T-helper 1 cell treated with Interleukin-12 subunit alpha and Interleukin-12 subunit beta and Interleukin-4 antibody, amounts not matched to agents 30 ng/mL and 1 ng/mL, for 36 hours (primary cell): Measurements from ENCODE around the gene BRME1. TPM values are rescaled to one million over a fixed set of nuclear protein-coding genes. Genes with fewer than 3 reads are reported as not detected.
"Not testable (repeated sequence)": the region's sequence is repeated elsewhere in the genome, so short reads cannot be mapped to it uniquely, and the experiment has no call there.

ENCODE experiments used
- intact Hi-C: fragments of 100-400 bp; cut with micrococcal nuclease; formaldehyde crosslinking; loops from one replicate; pipeline ENCODE4 v1.15.1; 2024
- total RNA-seq: library from RNA; stranded (reverse); gene quantifications from 2 replicates; pipeline ENCODE4 v1.2.3, GENCODE V29; 2022

The BRME1 gene
- total RNA-seq, 1 donor from 2014 or later = 9.8 TPM

DNA sequence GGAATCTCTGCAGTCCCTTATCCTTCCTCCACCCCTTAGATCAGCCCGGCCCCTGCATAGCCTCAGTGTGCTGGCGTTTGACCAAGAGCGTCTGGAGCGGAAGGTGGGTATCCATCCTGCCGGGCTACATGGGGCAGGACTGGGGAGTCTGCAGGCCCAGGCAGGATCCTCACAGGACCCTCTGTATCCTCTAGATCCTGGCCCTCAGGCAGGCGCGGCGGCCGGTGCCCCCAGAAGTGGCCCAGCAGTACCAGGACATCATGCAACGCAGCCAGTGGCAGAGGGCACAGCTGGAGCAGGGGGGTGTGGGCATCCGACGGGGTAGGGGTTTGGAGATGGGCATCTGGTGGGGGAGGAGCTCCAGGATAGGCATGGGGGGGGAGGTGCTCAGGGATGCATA is 23.4 kb upstream of the BRME1 start:
- intact Hi-C loops = no loop called here

DNA sequence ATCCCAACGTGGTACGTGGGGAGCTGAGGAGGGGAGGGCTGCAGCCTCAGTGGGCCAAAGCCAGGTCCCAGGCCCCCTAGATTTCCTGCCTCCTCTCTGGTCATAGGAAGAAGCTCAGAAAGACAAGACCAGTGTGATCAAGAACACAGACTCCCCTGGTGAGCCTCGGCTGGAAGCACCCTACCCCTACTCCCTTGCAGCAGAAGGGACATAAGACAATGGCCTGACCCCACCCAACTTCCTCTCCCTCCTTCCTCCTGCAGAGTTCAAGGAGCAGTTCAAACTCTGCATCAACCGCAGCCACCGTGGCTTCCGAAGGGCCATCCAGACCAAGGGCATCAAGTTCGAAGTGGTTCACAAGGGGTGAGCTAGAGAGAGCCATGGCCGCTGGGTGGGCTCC is 20.8 kb upstream of the BRME1 start:
- intact Hi-C loops = no loop called here

DNA sequence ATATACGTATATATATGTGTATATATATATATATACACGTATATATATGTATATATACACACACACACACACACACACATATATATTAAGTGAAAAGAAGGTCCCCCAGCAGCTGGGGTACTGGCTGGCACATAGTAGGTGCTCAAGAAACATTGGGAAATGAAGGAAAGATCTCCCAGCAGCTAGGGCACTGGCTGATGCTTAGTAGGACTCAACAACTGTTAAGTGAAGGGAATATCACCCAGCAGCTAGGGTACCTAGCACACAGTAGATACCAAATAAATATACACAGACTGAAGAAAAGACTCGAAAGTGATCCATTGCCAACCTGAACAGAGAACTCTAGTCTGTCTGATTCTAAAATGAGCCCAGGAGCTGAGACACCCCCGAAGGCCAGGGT is 20.1 kb upstream of the BRME1 start:
- intact Hi-C loops = no loop called here

DNA sequence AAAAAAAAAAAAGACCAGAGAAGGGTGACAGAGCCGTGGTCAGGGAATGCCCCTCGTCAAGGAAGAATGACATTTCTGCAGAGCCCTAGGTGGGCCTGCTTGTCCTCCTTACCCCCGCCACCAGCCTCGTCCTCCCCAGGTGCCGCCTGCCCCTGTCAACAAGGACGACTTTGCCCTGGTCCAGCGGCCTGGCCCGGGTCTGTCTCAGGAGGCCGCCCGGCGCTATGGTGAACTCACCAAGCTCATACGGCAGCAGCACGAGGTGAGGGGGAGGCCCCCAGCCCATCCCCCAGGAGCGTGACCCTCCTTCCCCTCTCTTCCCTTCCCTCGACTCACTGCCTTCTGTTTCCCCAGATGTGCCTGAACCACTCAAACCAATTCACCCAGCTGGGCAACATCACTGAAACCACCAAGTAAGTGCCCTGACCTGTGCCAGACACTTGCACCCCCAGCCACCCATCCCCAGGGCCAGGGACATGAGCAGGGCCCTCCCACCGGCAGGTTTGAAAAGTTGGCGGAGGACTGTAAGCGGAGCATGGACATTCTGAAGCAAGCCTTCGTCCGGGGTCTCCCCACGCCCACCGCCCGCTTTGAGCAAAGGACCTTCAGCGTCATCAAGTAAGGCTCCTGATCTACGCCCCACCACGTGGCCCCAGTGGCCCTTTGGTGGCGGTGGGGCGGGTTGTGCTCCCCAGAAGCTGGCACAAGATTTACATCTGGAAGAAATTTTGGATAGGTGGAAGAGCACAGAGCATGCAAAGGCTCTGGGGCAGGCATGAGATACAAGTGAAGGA is 17.5 kb upstream of the BRME1 start:
- intact Hi-C loops = no loop called here

DNA sequence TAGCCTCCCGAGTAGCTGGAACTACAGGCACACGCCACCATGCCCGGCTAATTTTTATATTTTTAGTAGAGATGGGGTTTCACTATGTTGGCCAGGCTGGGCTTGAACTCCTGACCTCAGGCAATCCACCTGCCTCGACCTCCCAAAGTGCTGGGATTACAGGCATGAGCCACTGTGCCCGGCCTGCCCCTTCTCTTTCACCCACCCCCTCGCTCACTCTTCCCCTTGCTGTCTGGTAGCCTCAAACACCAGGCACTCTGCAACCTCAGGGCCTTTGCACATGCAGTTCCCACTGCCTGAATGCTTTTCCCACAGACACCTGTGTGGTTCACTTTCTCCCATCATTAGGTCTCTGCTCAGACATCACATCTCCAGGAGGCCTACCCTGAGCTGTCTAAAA is 16.2 kb upstream of the BRME1 start:
- intact Hi-C loops = not testable (repeated sequence)

DNA sequence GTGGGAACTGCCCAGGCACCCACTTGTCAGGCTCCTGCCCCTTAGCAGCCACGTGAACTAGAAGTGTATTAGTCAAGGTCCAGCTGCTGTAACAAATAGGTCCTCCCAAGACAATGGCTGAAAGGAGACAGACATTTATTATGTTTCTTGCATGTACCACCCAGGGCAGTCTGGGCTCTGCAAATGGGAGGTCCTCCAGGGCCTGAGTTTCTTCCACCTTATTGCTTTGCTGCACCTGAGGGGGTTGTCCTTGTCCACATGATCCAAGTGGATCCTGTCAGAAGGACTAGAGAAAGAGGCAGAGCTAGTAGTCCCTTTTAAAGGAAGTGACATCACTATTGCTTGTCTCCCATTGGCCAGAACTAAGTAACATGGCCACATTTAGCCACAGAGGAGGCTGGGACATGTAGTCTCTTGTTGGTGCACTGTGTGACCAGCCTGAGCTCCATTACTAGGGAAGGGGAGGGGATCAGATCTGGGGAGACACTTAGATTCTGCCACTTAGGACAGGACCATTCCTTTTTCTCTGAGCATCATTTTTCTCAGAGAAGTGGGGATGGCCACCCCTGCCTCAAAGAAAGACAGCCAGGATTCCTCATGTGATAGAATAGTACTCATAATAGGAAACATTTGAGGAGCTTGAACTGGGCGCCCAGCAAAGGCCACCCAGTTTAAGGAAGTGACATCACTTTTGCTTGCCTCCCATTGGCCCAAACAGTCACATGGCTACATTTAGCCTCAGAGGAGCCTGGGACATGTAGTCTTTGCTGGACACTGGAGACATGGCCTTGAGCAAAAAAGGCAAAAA is 15.2 kb upstream of the BRME1 start:
- intact Hi-C loops = loop anchor here (1.0 kb wide), 2 partner anchors 15 to 31 kb away; partner anchors contain the start of genes BRME1, CC2D1A and DCAF15

DNA sequence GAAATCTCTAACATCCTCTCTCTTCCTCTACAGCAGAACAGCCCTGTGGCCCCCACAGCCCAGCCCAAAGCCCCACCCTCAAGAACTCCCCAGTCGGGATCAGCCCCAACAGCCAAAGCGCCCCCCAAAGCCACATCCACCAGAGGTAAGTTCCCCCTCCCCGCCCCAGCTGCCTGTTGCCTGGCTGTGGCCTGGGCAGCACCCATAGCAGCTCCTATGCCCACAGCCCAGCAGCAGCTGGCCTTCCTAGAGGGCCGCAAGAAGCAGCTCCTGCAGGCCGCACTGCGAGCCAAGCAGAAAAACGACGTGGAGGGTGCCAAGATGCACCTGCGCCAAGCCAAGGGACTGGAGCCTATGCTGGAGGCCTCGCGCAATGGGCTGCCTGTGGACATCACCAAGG is 14.6 kb upstream of the BRME1 start:
- intact Hi-C loops = no loop called here

DNA sequence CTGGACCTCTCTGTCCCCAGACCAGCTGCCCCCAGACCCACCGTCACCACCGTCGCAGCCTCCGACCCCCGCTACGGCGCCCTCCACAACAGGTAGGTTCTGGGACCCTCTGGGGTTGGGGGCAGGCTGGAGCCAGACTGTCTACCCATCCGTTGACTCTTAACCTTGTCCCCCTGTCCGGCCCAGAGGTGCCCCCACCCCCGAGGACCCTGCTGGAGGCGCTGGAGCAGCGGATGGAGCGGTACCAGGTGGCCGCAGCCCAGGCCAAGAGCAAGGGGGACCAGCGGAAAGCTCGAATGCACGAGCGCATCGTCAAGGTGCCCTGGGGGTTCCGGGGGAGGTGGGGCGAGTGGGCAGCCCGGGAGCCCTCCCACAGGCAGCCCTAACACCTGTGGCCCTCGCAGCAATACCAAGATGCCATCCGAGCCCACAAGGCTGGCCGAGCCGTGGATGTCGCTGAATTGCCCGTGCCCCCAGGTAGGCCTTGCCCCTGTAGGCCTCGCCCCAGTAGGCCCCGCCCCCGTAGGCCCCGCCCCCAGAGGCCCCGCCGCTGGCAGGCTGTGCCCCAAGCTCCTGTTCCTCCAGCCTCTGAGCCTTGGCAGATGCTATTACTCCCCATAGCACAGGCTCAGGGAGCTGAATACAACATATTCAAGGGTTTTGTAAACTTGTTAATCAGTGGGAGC is 13.0 kb upstream of the BRME1 start:
- intact Hi-C loops = no loop called here

DNA sequence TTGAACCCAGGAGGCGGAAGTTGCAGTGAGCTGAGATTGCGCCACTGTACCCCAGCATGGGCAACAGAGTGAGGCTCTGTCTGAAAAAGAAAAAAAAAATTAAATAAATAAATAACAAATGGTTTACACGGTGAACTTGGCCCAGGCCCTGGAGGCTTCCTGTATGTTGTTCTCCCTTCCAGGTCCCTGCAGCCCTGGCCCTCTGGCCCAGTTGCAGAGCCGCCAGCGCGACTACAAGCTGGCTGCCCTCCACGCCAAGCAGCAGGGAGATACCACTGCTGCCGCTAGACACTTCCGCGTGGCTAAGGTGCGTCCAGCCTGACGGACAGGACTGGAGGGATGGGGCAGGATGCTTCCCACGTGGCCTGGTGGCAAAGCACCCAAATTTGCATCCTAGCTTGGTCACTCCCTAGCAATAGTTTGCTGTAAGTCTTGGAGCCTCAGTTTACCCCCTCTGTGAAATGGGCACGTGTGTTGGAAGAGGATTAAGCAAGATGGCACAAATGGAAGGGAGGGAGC is 12.0 kb upstream of the BRME1 start:
- intact Hi-C loops = no loop called here

DNA sequence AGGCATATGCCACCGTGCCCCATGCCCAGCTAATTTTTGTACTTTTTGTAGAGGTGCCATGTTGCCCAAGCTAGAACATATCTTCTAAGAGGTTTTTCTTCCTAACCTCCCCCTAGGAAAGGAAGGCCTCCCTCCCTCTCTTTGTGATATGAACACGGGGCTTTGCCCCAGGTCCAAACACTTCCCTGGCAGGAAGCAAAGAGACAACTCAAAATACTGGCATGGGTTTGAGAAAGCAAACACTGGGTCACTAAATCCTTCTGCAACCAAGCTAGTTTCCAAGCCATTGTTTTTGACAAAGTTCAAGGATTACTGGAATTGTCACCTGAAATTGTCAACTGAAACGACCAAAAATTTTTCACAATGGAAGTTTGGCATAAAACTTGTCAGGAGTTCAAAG is 8.9 kb upstream of the BRME1 start:
- intact Hi-C loops = no loop called here

DNA sequence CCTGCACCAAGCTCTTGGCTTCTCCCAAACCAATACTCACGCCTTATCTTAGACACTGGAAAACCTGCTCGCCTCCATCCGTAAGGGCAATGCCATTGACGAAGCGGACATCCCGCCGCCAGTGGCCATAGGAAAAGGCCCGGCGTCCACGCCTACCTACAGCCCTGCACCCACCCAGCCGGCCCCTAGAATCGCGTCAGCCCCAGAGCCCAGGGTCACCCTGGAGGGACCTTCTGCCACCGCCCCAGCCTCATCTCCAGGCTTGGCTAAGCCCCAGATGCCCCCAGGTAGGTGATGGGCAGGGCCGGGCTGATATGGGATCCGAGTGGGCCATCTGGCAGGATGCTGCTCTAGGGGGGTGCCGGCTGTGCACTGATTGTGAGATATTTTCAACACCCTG is 7.4 kb upstream of the BRME1 start:
- intact Hi-C loops = no loop called here

DNA sequence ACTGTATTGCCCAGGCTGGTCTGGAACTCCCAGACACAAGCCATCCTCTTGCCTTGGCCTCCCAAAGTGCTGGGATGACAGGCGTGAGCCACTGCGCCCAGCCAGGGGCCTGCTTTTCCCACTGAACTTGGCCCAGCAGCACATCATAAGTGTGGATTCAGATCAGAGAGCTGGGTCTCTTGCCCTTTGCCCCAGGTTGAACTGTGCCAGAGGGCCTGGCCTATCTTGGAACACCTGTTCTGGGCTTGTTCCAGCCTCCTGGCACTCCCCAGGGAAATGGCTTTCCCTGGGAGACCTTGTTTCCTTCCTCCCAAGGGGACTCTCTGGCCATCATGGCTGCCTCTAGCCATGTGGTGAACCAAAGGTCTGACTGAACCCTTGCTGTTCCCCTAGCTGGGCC is 3.5 kb upstream of the BRME1 start:
- intact Hi-C loops = loop anchor here (5.0 kb wide), 1 partner anchor 123 kb away; the partner anchor contains the start of gene IL27RA

DNA sequence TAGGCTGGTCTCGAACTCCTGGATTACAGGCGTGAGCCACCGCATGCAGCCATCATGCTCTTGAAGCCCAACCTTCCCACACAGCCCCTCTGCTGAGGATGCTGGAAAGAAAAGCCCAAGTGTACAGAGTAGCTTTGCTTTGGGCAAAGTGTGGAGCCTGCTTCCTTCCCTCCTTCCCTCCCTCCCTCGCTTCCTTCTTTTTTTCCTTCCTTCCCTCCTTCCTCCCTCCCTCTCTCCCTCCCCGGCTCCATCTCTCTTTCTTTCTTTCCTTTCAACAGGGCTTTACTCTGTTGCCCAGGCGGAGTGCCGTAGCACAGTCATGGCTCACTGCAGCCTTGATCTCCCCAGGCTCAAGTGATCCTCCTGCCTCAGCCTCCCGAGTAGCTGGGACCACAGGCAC is 2.8 kb upstream of the BRME1 start:
- intact Hi-C loops = loop anchor here (5.0 kb wide), 1 partner anchor 124 kb away; the partner anchor contains the start of gene IL27RA

DNA sequence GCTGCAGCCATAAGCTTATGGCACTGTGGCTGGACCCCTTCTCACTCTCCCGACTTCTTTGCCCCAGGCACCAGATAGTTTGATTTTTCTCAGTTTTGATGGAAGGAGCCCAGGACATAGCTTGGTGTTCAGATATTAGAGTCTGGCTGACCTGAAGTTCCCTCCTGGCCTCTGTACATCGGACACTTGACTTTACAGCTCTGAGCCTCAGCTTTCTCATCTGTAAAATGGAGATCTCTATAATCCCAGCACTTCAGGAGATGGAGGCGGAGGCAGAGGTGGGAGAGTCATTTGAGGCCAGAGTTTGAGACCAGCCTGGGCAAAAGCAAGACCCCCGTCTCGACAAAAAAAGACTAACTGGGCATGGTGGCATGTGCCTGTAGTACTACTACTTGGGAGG is 993 bp upstream of the BRME1 start:
- intact Hi-C loops = loop anchor here (1.0 to 5.0 kb wide), 7 partner anchors 14 to 230 kb away; partner anchors contain the start of genes DCAF15, IL27RA, PRKACA and RFX1

DNA sequence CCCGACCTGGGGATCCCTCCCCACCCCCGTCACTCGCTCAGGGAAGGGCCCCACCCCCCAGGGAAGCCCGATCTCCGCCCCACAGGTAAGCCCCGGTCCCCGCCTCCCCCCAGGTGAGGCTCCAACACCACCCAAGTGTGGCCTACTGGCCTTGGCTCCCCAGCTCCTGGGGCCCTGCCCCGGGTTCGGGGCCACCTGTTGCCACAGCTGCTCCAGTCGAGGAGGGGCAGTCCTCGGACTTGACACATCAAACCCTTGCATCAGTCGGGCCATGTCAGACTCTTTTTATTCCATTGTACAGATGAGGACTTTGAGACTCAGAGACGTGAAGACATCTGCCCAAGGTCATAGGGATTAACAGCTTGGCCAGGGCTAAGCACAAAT is 596 bp upstream of the BRME1 start:
- intact Hi-C loops = loop anchor here (1.0 to 5.0 kb wide), 7 partner anchors 15 to 231 kb away; partner anchors contain the start of genes DCAF15, IL27RA, PRKACA and RFX1

DNA sequence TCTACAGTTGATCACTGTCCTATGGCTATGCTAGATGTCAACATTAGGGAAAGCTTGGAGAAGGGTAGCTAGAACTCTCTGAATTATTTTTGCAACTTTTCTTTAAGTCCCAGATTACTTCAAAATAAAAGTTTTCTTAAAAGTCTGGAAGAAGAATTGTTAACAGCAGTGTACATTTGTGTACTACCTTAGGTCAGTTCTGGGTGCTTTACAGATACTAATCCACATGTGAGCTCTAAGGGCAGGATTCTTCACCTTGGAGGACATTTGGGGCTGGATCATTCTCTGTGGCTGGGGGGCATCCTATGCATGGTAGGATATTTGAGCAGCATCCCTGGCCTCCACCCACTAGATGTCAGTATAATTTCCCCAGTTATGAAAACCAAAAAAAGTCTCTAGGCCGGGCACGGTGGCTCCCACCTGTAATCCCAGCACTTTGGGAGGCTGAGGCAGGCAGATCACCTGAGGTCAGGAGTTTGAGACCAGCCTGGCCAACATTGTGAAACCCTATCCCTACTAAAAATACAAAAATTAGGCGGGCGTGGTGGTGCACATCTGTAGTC is 2.8 kb downstream of the BRME1 start:
- intact Hi-C loops = no loop called here

DNA sequence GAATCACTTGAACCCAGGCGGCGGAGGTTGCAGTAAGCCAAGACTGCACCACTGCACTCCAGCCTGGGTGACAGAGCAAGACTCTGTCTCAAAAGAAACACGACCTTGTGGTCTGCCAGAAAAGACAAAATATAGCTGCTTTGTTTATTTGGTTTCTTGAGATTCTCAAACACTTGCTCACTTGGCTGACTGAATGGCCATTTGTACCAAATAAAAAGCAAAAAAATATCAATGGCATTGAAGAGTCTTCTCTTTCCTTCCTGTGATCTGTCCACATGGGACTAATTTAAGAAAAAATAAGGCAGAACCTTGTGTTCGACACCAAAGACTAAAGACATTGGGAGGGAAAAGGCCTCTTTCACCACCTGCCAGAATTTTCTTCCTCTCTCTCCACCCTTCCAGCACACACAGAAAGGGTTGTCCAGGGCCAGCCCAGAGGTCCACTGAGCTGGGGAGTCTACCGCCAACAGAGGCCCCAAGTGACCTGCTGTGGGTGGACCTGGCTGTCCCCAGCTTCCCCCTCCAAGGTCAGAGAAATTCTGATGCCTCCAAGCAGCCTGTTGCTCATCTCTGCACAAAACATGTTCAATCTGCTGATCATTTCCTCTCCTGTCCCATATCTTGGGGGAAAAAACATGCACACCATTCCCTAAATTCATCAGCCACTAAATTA is 5.9 kb downstream of the BRME1 start:
- intact Hi-C loops = no loop called here

DNA sequence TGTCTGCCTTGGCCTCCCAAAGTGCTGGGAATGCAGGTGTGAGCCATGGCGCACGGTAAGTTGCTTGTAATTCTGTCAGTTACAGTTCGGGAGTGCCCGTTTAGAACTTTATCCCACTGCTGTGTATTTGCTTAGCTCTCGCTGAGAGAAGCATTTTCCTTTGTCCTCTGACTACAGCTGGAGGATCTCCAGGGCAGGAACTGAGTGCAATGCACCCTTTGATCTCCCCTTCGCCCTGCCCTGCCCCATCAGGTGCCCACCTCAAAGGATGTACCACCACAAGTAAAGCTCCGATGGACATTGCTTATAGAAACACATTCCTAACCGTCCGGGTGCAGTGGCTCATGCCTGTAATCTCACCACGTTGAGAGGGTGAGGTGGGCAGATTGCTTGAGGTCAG is 6.5 kb downstream of the BRME1 start:
- intact Hi-C loops = no loop called here

DNA sequence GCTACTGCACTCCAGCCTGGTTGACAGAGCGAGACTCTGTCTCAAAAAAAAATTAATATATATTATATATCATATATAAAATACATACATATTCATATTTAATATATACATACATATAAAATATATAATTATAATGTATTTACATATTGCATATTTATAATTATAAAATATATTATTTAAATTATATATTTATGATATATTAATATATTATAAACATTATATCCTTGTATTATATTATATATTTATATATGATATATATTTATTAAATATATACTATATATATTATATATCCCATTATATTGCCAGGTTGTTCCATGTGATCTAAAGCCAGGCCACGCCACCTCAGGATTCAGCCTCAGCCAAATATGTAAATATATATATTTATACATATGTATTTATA is 9.7 kb downstream of the BRME1 start:
- intact Hi-C loops = no loop called here

DNA sequence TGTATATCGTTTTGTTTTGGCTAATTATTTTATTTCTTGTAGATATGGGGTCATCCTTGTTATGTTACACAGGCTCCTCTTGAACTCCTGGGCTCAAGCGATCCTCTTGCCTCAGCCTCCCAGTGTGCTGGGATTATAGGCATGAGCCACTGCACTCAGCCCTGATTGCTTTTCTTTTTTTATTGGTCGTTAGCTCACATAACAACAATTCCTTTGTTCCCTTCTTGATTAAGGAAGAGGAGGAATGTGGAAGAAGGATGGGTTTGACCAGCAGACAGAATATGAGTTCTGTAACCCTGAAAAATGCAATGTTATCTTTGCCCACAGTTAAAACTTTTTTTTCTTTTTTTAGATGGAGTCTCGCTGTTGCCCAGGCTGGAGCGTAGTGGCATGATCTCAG is 11.4 kb downstream of the BRME1 start:
- intact Hi-C loops = no loop called here

DNA sequence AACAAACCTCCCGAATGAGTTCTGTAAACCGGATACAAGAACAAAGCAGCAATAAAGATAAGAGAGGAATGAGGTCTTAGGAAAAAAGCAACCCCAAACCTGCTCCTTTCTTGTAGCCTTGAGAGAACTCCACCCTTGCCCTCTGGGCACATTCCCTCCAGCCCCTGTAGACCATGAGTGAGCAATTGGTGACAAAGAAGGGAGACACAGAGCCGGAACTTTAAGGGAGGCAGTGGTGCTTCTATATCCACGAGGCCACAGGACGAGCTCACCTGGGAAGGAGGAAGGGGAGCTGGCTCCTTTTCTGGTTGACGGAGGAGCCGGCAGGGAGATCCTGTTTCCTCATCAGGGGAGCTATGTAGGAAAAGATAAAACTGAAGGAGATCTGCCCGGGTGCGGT is 13.0 kb downstream of the BRME1 start:
- intact Hi-C loops = no loop called here
